Measurements from ENCODE around the gene NCAM1. TPM values are rescaled to one million over a fixed set of nuclear protein-coding genes. Genes with fewer than 3 reads are reported as not detected.

The NCAM1 gene
- total RNA-seq, 1 donor from 2014 or later: 76.7 TPM

GRCh38 chr11:113159988-113160807, 199.0 kb downstream of the NCAM1 start:
- no peak overlapping the region for H3K27ac Mint-ChIP-seq (ENCODE audit: unreplicated experiment)
- no peaks in the 10 kb centered on the region for H3K27me3 Mint-ChIP-seq (ENCODE audit: low read depth)
- H3K36me3 Mint-ChIP-seq (ENCODE audit: low read depth): peaks cover 3% of the 10 kb centered on the region
- no peak for TF ChIP-seq CTCF (conservative IDR thresholded peaks at IDR 0.05)
- DNase-seq (ENCODE audit: low read depth, low spot score): no peak
- H3K4me1 Mint-ChIP-seq: peaks cover 42% of the 10 kb centered on the region
- H3K9me3 Mint-ChIP-seq: no peaks in the 10 kb centered on the region
- no peak overlapping the region for H3K4me3 Mint-ChIP-seq

- Mint-ChIP-seq H3K9me3 (no peaks in the 10 kb centered on the region), H3K27me3 (ENCODE audit: low read depth) (no peaks in the 10 kb centered on the region), H3K4me3 (no peak overlapping the region), H3K36me3 (ENCODE audit: low read depth) (peaks cover 3% of the 10 kb centered on the region), H3K27ac (ENCODE audit: unreplicated experiment) (no peak overlapping the region), H3K4me1 (peaks cover 44% of the 10 kb centered on the region)
- no peak for TF ChIP-seq CTCF (conservative IDR thresholded peaks at IDR 0.05)
- DNase-seq (ENCODE audit: low read depth, low spot score): no peak
Observed at GRCh38 chr11:113160808-113161124, 199.5 kb downstream of the NCAM1 start.

- no peak overlapping the region for H3K27ac Mint-ChIP-seq (ENCODE audit: unreplicated experiment)
Observed at GRCh38 chr11:113161711-113162591, 200.7 kb downstream of the NCAM1 start.

GRCh38 chr11:113162592-113162962, 201.4 kb downstream of the NCAM1 start:
- peaks cover 44% of the 10 kb centered on the region for H3K4me1 Mint-ChIP-seq
- DNase-seq (ENCODE audit: low read depth, low spot score): no peak
- peaks cover 3% of the 10 kb centered on the region for H3K36me3 Mint-ChIP-seq (ENCODE audit: low read depth)
- TF ChIP-seq CTCF (conservative IDR thresholded peaks at IDR 0.05): peak; percentile 46
- no peaks in the 10 kb centered on the region for H3K27me3 Mint-ChIP-seq (ENCODE audit: low read depth)
- no peaks in the 10 kb centered on the region for H3K9me3 Mint-ChIP-seq
- no peak overlapping the region for H3K4me3 Mint-ChIP-seq
- peak overlapping the region; percentile 30 for H3K27ac Mint-ChIP-seq (ENCODE audit: unreplicated experiment)

More at GRCh38 chr11:113161711-113162591, 200.7 kb downstream of the NCAM1 start:
- DNase-seq (ENCODE audit: low read depth, low spot score): no peak
- Mint-ChIP-seq H3K27me3 (ENCODE audit: low read depth) (no peaks in the 10 kb centered on the region), H3K36me3 (ENCODE audit: low read depth) (peaks cover 3% of the 10 kb centered on the region), H3K4me1 (peaks cover 44% of the 10 kb centered on the region), H3K9me3 (no peaks in the 10 kb centered on the region), H3K4me3 (no peak overlapping the region)
- TF ChIP-seq CTCF (conservative IDR thresholded peaks at IDR 0.05): no peak

GRCh38 chr11:113163291-113164030, 202.2 kb downstream of the NCAM1 start:
- H3K27ac Mint-ChIP-seq (ENCODE audit: unreplicated experiment): no peak overlapping the region
- H3K4me3 Mint-ChIP-seq: no peak overlapping the region
- no peak for TF ChIP-seq CTCF (conservative IDR thresholded peaks at IDR 0.05)
- no peak for DNase-seq (ENCODE audit: low read depth, low spot score)
- H3K4me1 Mint-ChIP-seq: peaks cover 44% of the 10 kb centered on the region
- H3K9me3 Mint-ChIP-seq: no peaks in the 10 kb centered on the region
- H3K27me3 Mint-ChIP-seq (ENCODE audit: low read depth): no peaks in the 10 kb centered on the region
- H3K36me3 Mint-ChIP-seq (ENCODE audit: low read depth): peaks cover 3% of the 10 kb centered on the region

Data from neural crest cell (in vitro differentiated cells).